Activated naive CD4-positive, alpha-beta T cell treated with anti-CD3 and anti-CD28 coated beads, Interleukin-2, amount 50 U/mL, for 16 hours (primary cell): ENCODE measurements around the gene CTRB2.
"Not testable (repeated sequence)": the region's sequence is repeated elsewhere in the genome, so short reads cannot be mapped to it uniquely, and the experiment has no call there.

ENCODE experiments used
- DNase-seq: peaks from one replicate; pipeline ENCODE4 v3.0.0-alpha.2; 2020

The CTRB2 gene

GRCh38 chr16:75241955-75242354 is 35.0 kb upstream of the CTRB2 start:
- DNase-seq: no peak

- no peak for DNase-seq
These were observed 34.5 kb upstream of the CTRB2 start for GRCh38 chr16:75241412-75241811.

DNA sequence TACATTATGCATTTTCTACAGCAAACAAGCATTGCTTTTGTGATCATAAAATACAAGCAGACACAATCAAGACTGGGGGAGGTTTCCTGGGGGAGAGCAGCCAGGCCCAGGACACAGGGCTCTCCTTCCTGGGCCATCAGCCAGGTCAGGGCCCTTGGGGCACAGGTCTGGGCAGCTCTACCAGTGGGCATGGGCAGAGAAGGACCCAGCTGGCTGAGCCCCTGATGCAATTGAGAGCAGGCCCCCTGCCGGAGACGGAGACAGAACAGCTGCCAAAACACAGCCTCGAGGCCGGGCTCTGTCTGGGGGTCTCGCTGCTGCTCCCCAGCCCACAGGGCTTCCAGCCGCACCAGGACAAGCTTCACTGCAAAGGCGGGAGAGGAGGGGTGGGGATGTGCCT is 33.7 kb upstream of the CTRB2 start:
- not testable (repeated sequence) for DNase-seq

DNA sequence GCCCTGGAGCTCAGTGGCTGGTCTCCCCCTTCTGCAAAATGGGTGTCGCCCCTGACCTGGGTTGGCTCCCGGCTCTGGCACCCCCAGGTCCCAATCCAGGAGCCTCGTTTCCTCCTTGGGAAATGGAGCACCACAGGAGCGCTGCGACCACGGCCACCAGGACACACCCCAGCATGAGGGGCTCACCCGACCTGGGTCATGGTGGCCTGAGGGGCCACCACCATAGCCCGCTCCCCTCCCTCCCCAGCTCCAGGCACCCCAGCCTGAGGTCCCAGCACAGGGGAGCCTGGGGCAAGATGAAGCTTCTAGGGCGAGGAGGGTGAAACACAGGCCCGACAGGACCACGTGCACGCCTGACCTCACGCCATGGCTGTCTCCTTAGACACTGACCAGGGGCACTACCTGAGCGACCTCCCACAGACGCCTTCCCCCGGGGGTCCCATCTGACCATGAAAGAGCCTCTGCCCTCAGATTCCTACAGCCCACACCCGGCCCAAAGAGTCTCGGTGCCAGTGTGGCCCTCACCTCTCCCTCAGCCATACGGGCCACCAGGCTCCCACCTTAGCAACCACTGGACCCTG is 32.7 kb upstream of the CTRB2 start:
- no peak for DNase-seq

DNA sequence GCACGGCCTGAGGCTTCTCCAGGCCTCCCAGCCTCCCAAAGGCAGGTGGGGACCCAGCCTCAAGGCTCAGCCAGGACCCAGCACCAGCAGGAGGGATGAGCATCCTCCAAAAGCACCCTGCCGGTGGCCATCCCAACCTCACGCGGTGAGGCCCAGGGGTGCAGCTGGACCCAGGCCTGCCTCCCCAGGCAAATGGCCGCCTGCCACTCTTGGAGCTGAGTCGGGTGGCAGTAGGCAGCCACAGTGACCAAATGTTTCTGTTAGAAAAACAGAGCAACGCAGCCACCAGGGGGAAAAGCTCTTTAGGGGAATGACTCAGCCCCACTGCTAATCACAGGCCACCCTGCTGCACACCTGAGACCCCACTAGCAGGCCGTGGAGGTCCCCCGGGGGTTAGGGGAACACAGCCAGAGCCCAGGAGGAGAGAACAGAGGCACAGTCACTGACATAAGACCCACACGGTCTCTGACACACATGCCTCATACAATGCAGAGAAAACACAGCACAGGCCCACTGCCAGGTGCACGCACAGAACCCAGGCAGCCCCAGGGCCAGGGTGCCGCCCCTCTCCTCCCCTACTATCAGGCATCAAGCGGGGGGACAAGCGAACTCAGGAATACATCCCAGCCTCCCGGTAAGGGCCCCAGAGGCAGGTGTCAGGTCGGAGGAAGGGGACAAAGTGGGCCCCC is 32.0 kb upstream of the CTRB2 start:
- DNase-seq: no peak

DNA sequence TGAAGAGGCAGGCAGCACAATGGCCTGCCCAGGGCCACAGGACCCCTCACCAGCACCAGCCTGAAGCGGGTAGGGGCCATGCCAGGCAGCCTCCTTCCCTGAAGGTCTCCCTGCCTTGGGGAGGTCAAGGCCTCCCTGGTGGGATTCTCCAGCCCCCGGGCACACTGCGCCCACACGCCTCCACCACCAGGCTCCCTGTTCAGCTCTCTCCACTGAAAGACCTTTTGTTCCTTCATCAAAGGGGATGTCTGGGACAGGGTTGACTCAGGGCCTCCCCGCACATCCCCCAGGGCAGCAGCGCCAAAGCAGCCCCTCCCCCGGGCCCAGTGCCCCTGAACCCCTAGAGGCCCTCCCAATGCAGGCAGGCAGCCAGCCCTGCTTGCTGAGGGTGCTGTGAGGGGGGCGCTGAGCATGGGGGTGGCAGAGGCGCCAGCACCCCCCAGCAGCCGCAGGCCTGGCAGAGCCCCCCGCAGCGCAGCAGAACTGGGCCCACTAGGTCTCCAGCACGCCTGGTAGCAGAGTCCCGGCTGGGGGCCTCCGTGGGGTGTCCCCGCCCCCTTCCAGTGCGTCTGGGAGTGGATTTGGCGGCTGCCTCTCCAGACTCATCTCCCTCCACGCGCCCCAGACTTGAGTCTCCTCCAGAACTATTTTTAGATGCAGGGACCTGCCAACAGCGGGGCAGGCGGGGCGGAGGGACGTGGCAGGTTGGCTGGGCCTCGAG is 31.3 kb upstream of the CTRB2 start:
- no peak for DNase-seq

DNA sequence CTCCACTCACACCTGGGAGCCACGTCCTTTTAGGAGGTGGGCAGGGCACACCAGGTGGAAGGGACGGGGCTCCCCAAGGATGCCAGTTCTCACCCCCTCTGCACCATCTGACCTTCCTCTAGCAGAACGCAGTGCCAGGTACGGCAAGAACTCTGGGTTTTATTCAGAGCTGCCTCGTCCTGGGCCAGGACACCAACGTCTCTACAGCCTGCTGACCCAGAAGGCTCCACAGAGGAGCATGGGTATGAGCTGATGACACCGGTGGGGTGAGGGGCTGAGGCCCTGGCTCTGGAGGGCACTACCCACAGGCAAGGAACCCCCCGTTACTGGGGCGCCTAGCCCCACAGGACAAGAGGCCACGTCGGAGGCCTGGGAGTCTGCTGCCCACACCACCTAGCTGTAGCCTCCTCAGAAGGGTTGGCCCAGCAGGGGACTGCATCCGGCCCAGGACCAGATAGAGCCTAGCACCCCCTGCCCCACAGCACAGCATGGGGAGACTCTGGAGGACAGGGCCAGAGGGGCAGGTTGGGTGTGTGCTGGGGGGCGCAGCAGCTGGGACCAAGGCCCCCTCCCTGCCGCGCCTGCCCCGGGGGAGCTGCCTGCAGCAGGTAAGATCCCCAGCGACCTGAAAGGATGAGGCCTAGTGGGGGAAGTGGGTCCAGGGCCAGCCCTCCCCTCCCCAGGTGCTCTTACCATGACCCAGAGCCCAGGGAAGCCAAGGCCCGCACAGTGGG is 30.6 kb upstream of the CTRB2 start:
- DNase-seq: no peak

DNA sequence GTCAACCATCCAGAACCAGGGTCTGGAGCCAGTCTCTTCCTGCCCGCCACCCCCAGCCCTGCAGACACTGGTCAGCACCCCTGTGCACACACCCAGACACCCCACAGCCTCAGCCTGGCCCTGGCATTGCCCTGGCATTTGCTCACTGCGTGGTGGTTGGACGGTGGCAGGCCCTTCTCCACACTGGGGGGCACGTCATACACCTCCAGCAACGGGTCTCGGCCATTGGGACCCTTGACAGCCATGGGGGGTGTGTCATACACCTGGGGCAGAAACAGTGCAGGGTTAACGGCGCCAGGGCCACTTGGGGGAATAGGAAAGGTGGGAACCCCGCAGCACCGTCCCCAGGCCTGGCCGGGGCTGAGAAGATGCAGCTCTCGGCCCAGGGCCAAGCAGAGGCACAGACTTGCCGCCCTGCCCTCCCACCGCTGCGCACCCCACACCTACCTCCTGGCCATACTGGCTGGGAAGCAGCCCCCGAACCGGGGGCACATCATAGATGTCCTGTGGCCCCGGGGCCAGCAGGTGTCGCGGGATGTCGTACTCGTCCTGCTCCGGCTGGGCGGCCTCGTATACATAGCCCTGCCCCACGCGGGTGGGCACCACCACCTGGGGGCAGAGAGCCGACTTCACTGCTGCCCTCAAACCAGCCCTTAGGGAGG is 29.9 kb upstream of the CTRB2 start:
- no peak for DNase-seq

DNA sequence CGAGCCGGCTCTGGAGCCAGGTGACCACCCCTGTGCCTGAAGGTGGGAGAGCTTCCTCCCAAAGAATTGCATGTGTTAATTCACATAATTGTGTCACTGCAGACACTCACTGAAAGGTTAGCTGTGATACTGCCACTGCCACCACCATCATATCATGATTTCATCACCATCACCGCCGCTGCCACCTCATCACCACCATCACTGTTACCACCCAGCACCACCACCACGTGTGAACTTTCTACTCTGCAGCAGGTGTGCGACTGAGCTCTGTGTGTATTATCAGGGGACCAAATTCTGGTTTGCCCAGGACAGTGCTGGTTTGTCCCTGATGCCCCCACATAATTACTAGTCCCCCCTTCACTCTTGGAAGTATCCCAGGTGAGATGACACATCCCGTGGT is 29.3 kb upstream of the CTRB2 start:
- no peak for DNase-seq

DNA sequence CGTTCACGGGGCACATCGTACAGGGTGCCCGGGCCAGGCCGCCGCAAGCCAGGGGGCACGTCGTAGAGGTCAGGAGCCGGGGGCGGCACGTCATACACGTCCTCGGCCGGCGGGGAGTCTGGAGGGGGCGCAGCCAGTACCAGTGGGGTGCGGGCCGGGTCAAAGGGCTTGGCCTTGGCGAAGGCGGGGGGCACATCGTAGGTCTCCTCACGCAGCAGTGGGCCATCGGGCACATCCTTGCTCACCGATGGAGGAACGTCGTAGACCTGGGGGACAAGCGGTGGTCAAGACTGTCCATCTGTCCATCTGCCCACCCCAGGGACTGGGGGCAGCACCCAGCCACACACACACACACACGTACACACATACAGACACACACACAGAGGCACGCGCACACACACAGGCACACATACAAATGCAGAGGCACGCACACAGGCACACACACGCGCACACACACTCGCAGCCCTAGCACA is 28.8 kb upstream of the CTRB2 start:
- DNase-seq: no peak

DNA sequence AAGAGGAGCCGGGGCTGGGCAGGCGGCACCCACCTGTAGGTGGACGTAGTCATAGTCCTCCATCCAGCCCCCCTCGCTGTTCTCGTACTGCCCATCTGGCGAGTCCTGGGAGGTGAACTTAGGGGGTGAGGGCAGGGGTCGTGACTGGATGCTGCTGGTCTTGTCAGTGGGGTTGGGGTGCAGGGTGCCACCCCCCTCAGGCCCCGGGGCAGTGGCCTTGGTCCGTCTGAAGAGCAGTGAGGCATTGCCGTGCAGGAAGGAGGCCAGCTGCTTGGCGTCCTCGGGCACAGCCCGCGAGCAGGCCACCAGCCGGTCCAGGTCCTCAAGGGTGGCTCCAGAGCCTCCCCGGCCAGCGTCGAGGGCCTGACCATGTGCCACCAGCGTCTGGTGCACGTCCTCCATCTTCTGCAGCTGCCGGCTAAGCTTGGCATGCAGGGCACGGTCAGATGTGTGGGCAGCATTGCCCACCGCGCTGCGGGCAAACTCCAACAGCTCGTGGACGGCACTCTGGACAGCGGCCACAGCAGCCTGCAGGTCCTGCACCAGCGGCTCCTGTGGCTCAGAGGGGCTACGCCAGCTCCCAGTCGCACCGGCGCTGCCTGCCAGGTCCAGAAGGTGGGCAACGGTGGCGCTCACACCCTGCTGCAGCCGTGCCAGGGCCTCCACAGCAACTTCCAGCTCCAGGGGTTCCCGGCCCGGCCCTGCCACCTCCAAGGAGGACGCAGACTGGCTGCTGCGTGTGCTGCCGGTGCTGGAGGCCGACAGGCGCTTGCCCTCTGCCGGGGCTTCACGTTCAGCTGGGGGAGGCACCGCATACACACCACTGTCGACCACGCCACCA is 28.1 kb upstream of the CTRB2 start:
- DNase-seq: no peak

- no peak for DNase-seq
These were observed 26.6 kb upstream of the CTRB2 start for GRCh38 chr16:75233611-75233938.

GRCh38 chr16:75231570-75231969 is 24.6 kb upstream of the CTRB2 start:
- no peak for DNase-seq

GRCh38 chr16:75230471-75231110 is 23.6 kb upstream of the CTRB2 start:
- no peak for DNase-seq

GRCh38 chr16:75229172-75230031 is 22.4 kb upstream of the CTRB2 start:
- no peak for DNase-seq

- no peak for DNase-seq
These were observed 21.4 kb upstream of the CTRB2 start for GRCh38 chr16:75228143-75228976.

DNA sequence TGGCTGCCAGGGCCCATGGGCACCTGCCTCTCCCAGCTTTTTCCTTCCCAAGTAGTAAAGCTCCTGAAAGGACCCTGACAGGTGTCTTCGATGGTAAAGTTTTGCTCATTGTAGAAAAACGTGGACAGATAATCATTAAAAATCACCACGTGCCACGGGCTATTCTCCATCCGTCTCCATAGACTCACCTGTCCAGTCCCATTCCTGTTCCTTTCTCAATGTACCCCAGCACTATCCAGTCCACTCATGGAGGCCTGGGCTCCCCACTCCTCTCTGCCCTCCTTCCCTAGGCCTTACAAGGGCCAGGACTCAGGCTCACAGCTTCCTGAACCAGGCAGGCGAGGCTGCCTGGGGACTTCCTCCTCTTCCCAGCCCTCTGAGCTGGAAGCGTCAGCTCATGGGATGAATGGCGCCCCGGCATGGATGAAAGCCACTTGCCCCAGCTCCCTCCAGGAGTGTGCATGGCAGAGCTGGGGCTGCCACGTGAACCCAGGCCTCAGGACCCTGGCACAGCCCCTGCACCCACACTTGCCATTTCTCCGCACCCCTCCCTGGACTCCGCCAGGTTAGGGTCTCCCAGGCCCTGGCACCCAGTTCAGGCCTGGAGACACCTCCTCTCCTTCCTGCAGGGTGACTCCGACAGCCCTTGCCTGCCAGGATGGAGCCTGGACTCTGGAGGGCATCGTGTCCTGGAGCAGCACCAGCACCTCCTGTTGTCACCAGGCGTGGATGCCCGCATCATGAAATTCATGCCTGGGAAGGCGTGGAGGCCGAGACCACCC is 20.6 kb upstream of the CTRB2 start:
- DNase-seq: no peak

- DNase-seq: no peak
These were observed 19.8 kb upstream of the CTRB2 start for GRCh38 chr16:75226550-75227360.
